Measurements from ENCODE around the gene TSC2. TPM values are rescaled to one million over a fixed set of nuclear protein-coding genes. Genes with fewer than 3 reads are reported as not detected.
"Not testable (repeated sequence)": the region's sequence is repeated elsewhere in the genome, so short reads cannot be mapped to it uniquely, and the experiment has no call there.

TSC2 gene
- polyA plus RNA-seq, 1 donor (not counting 4 experiments of a cell fraction or from before 2014, with no cell fraction given), result 22.6 TPM

DNA sequence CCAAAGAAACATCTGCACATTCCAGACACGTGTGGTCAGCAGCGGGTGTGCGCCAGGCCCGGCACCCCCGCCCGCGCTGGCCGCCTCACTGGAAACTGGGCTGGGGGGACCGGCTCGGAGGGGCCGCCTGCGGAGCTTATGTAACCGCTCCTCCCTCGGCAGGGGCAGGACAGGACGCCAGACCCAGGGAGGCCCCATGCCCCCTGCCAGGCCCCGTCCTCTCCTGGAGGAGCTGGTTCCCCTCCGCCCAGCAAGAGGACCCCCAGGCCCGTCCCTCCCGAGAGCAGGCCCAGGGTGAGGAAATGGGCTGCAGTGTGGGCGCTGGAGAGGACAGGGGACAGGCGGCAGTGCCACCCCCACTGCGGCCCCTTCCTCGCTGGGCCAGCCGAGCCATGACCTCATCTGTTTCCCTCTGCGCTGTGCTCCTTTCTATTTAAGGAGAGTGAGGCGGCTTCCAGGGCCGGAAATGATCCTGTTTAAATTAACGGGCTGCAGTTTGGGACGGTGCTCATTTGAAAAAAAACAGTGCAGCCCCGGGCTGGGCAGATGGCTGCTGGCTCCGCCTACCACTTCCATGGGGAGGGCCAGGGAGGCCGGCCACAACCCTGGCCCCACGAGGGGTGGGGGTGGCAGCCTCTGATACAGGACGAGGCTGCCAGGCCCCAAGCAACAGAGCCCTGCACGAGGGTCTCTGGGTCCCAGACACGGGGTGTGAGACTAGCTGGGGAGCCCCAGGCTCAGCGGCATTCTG lies 77.1 kb downstream of the TSC2 start:
- peak; percentile 90 for FAIRE-seq
- Histone ChIP-seq H3K9ac (ENCODE audit: control insufficient read depth, extremely low read depth, insufficient read depth, low read length) (peak overlapping the region; percentile 64), H3K4me2 (ENCODE audit: control insufficient read depth, extremely low read depth, insufficient read depth, low read depth, low read length) (peak overlapping the region; percentile 64), H3K4me1 (ENCODE audit: control insufficient read depth, extremely low read depth, insufficient read depth, low read length) (peaks cover 47% of the 10 kb centered on the region), H3K4me3 (ENCODE audit: control insufficient read depth in 2 of 3, extremely low read depth in 1 of 3, insufficient read depth in 2 of 3, low read depth in 1 of 3, low read length in 3 of 3) (peak overlapping the region in 1 of 3 experiments; percentile 5), H3K79me2 (ENCODE audit: control insufficient read depth, insufficient read depth, low read length) (peaks cover 35% of the 10 kb centered on the region), H3K27ac (ENCODE audit: control insufficient read depth, insufficient read depth, low read length) (peak overlapping the region; percentile 71)
- DNase-seq (ENCODE audit: low read depth, low spot score); H3K27me3 ChIP-seq (ENCODE audit: control insufficient read depth, extremely low read depth, insufficient read depth, low read length); H4K20me1 ChIP-seq (ENCODE audit: control insufficient read depth, extremely low read depth, insufficient read depth, low read length); dilution Hi-C loops (cut with MboI; ENCODE audit: extremely low pct_ligation_motif_present, low sequenced_read_pairs); H2AFZ ChIP-seq (ENCODE audit: control insufficient read depth, low read length); H3K9me1 ChIP-seq (ENCODE audit: control insufficient read depth, extremely low read depth, insufficient read depth, low read length); H3K36me3 ChIP-seq (ENCODE audit: control insufficient read depth in 2 of 2, extremely low read depth in 1 of 2, insufficient read depth in 2 of 2, low read length in 2 of 2); H3K9me3 ChIP-seq (ENCODE audit: control insufficient read depth, low read depth, low read length): not testable (repeated sequence)

DNA sequence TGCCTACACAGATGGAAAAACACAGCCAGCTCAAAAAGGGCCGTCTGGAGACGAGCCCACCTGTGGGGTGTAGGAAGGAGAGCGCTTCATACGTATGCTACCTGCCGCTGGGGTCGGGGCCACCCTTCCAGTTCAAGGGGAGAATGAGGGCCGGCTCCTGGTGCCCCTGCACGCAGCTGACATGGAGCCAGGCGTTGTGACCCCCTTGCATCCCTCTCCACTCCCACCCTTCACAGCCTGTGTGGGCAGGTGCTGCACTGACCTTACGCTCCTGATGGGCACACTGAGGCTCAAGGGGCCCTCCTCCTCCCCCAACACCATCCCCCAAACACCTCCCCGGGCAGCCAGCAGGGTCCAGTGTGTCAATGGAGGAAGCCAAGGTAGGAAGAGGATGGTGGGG lies 77.8 kb downstream of the TSC2 start:
- peak overlapping the region; percentile 58 for H3K4me2 ChIP-seq (ENCODE audit: control insufficient read depth, extremely low read depth, insufficient read depth, low read depth, low read length)
- H3K36me3 ChIP-seq (ENCODE audit: control insufficient read depth in 2 of 2, extremely low read depth in 1 of 2, insufficient read depth in 2 of 2, low read length in 2 of 2); H4K20me1 ChIP-seq (ENCODE audit: control insufficient read depth, extremely low read depth, insufficient read depth, low read length); H3K9me3 ChIP-seq (ENCODE audit: control insufficient read depth, low read depth, low read length); H3K9me1 ChIP-seq (ENCODE audit: control insufficient read depth, extremely low read depth, insufficient read depth, low read length); H3K27me3 ChIP-seq (ENCODE audit: control insufficient read depth, extremely low read depth, insufficient read depth, low read length); dilution Hi-C loops (cut with MboI; ENCODE audit: extremely low pct_ligation_motif_present, low sequenced_read_pairs); DNase-seq (ENCODE audit: low read depth, low spot score); FAIRE-seq; H2AFZ ChIP-seq (ENCODE audit: control insufficient read depth, low read length); H3K4me3 ChIP-seq (ENCODE audit: control insufficient read depth in 2 of 3, extremely low read depth in 1 of 3, insufficient read depth in 2 of 3, low read depth in 1 of 3, low read length in 3 of 3): not testable (repeated sequence)
- peak overlapping the region; percentile 64 for H3K9ac ChIP-seq (ENCODE audit: control insufficient read depth, extremely low read depth, insufficient read depth, low read length)
- peaks cover 54% of the 10 kb centered on the region for H3K4me1 ChIP-seq (ENCODE audit: control insufficient read depth, extremely low read depth, insufficient read depth, low read length)
- peaks cover 32% of the 10 kb centered on the region for H3K79me2 ChIP-seq (ENCODE audit: control insufficient read depth, insufficient read depth, low read length)
- peak overlapping the region; percentile 43 for H3K27ac ChIP-seq (ENCODE audit: control insufficient read depth, insufficient read depth, low read length)

DNA sequence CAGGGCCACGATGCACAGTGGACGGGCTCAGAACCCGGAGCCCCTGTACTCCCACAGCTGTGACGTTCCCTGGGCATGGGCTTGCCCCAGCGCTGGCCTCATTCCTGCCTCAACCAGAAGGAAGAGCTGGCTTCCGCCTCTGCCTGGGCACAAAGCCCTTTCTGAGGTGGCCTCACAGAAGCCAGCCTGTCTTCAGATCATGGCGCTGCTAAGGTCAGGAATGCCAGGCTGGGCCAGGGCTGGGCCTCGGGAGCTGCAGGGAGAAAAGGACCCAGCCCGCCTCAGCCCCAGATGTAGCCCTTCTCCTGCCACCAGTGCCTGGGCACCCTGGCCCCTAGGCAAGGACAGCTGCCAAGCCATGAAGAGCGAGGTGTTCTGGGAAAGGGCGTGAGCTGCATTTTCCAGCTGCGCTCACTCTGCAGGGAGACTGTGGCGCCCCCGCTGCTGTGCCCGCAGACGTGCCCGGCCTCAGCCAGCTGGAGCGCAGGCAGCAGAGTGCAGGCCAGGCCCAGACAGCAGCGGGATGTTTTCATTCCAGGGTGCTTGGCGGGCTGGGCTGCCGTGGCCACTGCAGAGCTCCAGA lies 78.5 kb downstream of the TSC2 start:
- H3K27me3 ChIP-seq (ENCODE audit: control insufficient read depth, extremely low read depth, insufficient read depth, low read length); H3K4me3 ChIP-seq (ENCODE audit: control insufficient read depth in 2 of 3, extremely low read depth in 1 of 3, insufficient read depth in 2 of 3, low read depth in 1 of 3, low read length in 3 of 3); dilution Hi-C loops (cut with MboI; ENCODE audit: extremely low pct_ligation_motif_present, low sequenced_read_pairs); H3K9ac ChIP-seq (ENCODE audit: control insufficient read depth, extremely low read depth, insufficient read depth, low read length); H3K36me3 ChIP-seq (ENCODE audit: control insufficient read depth in 2 of 2, extremely low read depth in 1 of 2, insufficient read depth in 2 of 2, low read length in 2 of 2); H3K9me1 ChIP-seq (ENCODE audit: control insufficient read depth, extremely low read depth, insufficient read depth, low read length); FAIRE-seq; DNase-seq (ENCODE audit: low read depth, low spot score); H2AFZ ChIP-seq (ENCODE audit: control insufficient read depth, low read length); H3K9me3 ChIP-seq (ENCODE audit: control insufficient read depth, low read depth, low read length); H4K20me1 ChIP-seq (ENCODE audit: control insufficient read depth, extremely low read depth, insufficient read depth, low read length): not testable (repeated sequence)
- Histone ChIP-seq H3K4me1 (ENCODE audit: control insufficient read depth, extremely low read depth, insufficient read depth, low read length) (peaks cover 54% of the 10 kb centered on the region), H3K79me2 (ENCODE audit: control insufficient read depth, insufficient read depth, low read length) (peaks cover 31% of the 10 kb centered on the region), H3K27ac (ENCODE audit: control insufficient read depth, insufficient read depth, low read length) (peak overlapping the region; percentile 31), H3K4me2 (ENCODE audit: control insufficient read depth, extremely low read depth, insufficient read depth, low read depth, low read length) (peak overlapping the region; percentile 37)

DNA sequence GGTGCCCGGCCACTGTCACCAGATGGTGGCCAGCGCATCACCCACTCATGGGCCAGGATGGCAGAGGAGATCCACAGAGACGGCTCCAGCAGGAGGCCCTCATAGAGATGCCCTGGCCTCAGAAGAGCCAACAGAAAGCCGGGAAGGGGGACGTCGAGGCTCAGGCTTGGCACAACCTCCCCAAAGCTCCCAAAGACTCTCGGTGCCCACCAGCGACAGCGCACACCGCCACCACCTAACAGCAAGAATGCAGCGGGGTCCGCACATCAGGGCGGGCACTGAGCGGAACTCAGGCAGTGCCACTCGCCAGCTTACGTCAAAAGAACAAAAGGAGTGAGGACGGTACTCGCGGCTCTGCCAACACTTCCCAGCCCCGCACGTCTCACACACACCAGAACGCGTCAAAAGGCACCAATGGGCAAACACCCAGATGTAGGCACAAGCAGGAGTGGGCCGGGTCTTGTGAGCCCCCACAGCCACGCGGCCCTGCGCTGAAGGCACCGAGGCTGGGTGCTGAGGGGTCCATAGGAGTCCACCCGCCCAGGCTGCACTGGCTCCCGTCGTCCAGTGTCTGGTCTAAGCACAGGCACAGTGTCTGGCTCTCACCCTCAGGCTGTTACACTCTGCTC lies 79.3 kb downstream of the TSC2 start:
- H3K36me3 ChIP-seq (ENCODE audit: control insufficient read depth in 2 of 2, extremely low read depth in 1 of 2, insufficient read depth in 2 of 2, low read length in 2 of 2); H4K20me1 ChIP-seq (ENCODE audit: control insufficient read depth, extremely low read depth, insufficient read depth, low read length); DNase-seq (ENCODE audit: low read depth, low spot score); H3K4me3 ChIP-seq (ENCODE audit: control insufficient read depth in 2 of 3, extremely low read depth in 1 of 3, insufficient read depth in 2 of 3, low read depth in 1 of 3, low read length in 3 of 3); dilution Hi-C loops (cut with MboI; ENCODE audit: extremely low pct_ligation_motif_present, low sequenced_read_pairs); H2AFZ ChIP-seq (ENCODE audit: control insufficient read depth, low read length); H3K9me1 ChIP-seq (ENCODE audit: control insufficient read depth, extremely low read depth, insufficient read depth, low read length); H3K27me3 ChIP-seq (ENCODE audit: control insufficient read depth, extremely low read depth, insufficient read depth, low read length); H3K9me3 ChIP-seq (ENCODE audit: control insufficient read depth, low read depth, low read length); FAIRE-seq: not testable (repeated sequence)
- Histone ChIP-seq H3K4me2 (ENCODE audit: control insufficient read depth, extremely low read depth, insufficient read depth, low read depth, low read length) (peak overlapping the region; percentile 45), H3K4me1 (ENCODE audit: control insufficient read depth, extremely low read depth, insufficient read depth, low read length) (peaks cover 49% of the 10 kb centered on the region), H3K9ac (ENCODE audit: control insufficient read depth, extremely low read depth, insufficient read depth, low read length) (peak overlapping the region; percentile 9), H3K79me2 (ENCODE audit: control insufficient read depth, insufficient read depth, low read length) (peaks cover 31% of the 10 kb centered on the region), H3K27ac (ENCODE audit: control insufficient read depth, insufficient read depth, low read length) (peak overlapping the region; percentile 40)

All from keratinocyte (primary cell).